Stimulated activated CD8-positive, alpha-beta memory T cell treated with anti-CD3 and anti-CD28 coated beads, Interleukin-7, amount 100 ng/mL, for 4 hours (primary cell): ENCODE results near the gene ZNF276.
"Not testable (repeated sequence)": the region's sequence is repeated elsewhere in the genome, so short reads cannot be mapped to it uniquely, and the experiment has no call there.

Source experiments
- DNase-seq, 2 donors: peaks; one replicate each; pipeline ENCODE4 v3.0.0-alpha.2; 2020; ENCODE audit warnings: low read depth in 2 of 2

ZNF276 gene

DNA sequence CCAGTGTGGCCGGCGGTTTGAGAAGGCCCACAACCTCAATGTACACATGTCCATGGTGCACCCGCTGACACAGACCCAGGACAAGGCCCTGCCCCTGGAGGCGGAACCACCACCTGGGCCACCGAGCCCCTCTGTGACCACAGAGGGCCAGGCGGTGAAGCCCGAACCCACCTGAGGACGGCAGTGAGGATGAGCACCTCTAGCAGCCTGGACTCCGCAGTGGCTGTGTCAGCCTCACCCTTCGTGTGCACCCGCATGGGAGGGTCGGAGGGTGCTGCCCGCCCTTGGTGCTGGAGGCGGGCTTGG, 16.7 kb downstream of the ZNF276 start:
- no peak for DNase-seq

DNA sequence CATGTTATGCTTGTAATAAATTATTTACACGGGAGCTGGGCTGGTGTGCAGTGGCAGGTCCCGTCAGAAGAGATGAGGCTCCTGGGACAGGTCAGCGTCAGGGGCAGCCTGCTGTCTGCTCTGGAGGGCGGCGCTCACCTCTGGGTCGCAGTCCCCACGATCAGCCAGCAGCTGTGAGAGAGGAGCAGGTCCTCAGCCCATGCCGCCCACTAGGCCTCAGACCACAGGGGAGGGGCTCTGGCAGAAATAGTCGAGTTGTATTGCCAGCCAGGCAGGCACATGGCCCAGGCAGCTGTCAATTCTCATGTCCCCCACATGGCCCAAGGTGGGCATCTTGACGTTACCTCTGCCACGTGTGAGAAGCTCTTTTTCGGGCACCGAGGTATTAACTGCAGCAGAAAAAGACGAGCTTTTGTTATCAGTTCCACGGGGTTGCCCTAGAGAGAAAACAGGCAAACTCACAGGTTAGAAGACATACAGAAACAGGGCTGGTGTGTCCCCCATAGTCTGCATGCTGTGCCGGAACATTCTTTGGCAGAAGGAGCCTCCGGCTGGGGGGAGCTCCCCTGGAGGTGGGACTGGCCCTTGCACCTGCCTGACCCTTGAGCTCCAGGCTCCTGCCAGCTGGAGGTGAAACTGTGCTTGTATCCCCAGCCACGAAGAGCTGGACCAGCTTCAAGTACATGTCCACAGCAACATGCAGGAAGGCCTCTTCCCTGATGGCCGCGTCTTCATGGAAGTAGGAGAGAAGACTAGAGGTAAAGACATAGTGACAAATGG, 17.4 kb downstream of the ZNF276 start:
- DNase-seq: no peak

DNA sequence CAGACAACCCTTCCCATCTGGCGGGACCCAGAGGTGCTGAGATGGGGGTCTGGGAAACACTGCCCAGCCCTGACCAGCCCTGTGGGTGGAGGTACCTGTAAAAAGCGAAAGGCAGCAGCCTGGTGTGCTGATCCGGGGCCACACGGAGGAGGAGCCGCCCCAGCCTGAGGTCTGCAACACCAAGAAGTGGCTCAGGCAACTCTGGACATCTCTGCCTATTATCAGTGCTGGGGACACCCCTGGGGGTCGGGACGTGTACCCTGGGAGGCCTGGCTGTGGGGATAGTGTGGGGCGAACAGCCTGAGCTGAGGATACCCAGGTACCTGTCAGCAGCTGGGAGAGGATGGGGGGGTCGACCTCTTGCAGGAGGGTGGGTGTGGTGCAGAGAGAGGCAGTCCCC, 18.0 kb downstream of the ZNF276 start:
- DNase-seq: no peak

DNA sequence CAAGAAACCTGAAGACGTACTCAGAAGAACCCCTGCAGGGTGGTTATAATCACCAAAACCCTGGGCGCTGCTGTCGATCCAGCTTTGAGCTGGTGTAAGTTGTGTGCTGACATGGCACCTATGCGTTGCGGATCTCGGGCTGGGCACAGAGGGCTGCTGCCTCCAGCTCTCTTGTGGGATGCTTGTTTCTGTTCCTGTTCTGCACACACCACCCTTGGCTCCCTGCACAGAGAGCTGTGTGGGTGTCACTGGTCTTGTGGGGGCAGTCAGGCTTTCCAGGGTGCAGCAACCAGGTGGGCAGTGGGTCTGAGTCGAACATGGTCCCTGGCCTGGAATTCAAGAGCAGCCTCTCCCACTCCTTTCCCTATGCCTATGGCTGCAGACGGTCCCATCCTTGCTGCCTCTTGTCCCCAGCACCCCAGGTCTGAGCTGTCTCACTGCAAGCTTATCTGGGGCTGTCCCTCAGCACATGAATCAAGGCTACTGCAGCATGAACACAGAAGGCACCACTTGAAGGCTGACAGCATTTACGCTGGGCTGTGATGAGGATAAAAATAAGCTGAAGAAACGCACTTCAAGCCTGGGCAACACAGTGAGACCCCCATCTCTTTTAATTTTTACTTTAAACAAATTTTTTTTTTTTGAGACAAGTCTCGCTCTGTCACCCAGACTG, 20.1 kb downstream of the ZNF276 start:
- no peak for DNase-seq

DNA sequence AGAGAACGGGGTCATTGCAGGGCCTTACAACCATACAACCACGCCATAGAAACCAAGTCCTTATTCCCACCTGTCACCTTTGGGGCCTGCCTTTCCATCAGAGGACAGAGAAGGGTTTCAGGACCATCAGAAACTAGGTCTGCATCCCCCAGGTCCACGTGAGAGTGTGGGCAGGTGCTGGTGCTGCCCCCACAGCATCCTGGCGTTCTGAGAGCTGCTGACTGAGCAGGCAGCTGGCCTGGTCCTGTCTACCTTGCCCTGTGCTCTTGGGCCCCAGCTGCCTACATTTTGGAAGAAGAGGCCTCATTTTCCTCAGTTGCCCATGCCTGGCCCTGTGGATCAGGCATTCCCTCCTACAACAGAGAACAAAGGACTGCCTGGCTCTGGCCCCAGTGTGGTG, 21.6 kb downstream of the ZNF276 start:
- no peak for DNase-seq

DNA sequence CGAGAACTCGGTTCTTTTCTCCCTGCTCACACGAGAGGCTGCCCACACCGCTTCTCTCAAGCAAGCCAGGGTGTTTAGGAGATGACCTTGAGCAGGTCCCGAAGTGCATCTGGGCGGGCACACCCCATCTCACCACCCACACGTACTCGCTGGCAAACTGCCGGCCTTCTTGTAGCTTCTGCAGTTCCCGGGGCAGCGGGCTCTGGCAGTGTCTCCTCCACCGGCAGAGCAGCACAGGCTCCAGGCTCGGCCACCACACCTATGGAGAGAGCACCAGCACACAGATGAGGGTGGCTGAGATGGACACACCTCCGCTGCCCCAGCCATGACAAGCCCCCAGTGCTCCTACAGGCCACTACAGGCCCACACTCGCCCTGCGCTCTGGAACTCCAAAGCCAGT, 23.5 kb downstream of the ZNF276 start:
- no peak for DNase-seq

DNA sequence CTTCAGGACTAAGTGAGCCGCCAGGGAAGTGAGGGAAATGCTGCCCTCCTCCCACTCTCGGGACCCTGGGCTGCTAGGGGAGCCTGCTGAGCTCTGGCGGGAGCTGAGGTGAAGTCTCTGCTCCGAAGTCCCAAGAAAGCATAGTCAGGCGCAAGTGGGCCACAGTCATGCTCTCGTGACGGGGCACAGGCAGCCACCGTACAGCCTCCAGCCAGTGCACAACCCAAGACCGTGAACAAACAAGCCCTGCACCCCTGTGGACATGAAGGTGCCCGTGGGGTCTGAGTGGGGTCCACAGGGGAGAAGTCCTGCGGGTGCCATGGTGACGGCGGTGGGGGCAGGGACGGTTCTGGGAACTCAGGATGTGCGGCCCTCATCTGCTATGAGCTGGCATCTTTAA, 24.7 kb downstream of the ZNF276 start:
- DNase-seq: no peak

DNA sequence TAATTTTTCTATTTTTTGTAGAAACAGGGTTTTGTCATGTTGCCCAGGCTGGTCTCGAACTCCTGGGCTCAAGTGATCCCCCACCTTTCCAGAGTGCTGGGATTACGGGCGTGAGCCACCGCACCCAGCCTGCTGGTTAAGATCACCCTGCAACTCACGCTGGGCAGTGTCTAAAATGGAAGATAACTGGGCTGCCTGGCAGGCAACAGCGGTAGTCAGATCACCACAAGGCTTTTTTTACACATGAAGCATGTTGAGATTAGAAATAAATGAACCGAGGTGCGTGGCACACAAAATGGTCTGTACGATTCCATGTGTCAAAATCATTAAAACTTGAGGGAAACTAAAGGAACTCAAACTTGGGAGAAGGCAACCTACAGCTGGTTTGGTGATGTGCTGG, 26.7 kb downstream of the ZNF276 start:
- no peak for DNase-seq

DNA sequence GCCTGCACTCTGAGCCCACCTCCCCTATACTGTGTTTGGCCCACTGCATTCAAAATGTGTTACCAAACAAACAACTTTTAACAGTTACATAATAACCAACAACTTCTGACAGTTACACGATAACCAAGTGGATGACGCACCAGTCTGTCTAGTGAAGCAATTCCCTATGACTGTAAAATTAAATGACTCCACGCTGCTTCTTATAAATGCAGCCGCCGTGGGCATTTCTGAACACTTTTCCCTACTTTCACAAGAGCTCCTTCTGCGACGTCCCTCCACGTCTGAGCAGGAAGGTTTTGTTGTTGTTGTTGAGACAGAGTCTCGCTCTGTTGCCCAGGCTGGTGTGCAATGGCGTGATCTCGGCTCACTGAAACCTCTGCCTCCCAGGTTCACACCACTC, 27.6 kb downstream of the ZNF276 start:
- no peak for DNase-seq

DNA sequence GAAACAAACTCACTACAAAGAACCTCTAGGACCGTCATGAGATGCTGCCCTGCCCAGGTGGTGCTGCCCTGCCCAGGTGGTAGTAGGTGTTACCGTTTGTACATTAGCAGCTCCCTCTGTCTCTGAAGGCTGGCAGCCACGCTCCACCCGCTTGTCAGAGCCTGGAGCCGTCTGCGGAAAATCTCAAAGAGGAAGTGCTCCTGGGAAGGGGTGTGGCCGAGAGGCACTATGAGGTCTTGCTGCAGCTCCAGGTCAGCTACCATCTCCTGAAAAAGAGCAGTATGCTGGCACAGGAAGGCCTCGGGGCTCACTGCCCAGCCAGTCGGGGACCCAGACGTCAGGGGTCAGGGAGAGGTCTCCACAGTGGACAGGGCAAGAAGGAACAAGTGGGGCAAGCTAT, 28.3 kb downstream of the ZNF276 start:
- DNase-seq: no peak

DNA sequence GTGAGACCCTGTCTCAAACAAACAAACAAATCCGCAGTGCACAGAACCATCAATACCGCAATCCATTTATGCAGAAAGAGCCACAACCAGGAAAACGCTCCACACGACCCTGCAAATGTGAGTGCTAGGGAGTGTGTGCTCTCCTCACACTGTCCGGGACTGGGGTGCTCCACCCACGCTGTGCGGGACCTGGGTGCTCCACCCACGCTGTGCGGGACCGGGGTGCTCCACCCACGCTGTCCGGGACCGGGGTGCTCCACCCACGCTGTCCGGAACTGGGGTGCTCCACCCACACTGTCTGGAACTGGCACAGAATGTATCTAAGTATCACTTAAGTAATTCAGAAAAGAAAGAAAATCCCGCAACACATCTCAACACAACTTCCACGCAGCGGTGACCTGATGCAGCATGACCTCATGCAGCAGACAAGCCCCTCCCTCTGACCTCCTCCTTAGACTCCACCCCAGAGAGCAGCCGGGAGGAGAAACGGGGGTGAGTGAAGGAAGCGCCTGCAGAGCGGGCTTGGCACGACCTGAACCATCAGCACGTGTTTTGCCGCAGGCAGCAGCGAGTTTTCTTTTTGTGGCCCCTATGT, 38.5 kb downstream of the ZNF276 start:
- DNase-seq: no peak

DNA sequence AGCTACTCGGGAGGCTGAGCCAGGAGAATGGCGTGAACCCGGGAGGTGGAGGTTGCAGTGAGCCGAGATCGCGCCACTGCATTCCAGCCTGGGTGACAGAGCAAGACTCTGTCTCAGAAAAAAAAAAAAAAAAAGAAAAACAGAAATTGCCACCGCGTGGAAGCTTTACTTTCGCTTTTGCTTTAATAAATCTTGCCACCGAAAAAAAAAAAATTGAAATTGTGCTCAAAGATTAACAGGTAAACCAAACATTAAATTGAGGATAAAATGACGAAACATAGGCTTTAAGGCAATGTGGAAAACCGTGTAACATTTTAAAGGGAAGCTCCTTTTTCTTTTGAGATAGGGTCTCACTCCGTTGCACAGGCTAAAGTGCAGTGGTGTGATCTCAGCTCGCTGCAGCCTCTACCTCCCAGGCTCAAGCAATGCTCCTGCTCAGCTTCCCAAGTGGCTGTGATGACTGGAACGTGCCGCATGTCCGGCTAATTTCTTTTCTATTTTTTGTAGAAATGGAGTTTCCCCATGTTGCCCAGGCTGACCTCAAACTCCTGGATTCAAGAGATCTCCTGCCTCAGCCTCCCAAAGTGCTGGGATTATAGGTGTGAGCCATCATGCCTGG, 40.1 kb downstream of the ZNF276 start:
- no peak for DNase-seq

DNA sequence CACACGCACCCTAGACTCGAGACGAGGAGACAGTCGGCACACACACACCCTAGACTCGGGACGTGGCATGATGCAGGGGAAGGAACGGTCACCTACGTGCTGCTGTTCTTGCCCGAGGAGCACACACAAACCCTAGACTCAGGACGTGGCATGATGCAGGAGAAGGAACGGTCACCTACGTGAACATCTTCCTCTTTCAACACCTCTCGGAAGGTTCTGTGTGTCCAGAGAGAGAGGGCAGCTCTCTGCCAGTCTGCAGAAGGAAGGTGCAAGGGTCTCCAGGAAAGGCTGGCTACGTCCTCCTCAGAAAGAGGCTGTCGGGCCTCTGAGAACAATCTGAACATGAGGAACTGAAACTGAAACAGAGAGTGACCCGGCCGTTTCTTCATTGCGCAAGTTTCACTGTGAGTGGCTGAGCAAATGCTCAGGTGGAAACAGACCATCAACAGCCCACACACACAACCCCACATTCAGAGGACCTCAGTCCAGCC, 43.4 kb downstream of the ZNF276 start:
- DNase-seq: peak; percentile 22 to 39

DNA sequence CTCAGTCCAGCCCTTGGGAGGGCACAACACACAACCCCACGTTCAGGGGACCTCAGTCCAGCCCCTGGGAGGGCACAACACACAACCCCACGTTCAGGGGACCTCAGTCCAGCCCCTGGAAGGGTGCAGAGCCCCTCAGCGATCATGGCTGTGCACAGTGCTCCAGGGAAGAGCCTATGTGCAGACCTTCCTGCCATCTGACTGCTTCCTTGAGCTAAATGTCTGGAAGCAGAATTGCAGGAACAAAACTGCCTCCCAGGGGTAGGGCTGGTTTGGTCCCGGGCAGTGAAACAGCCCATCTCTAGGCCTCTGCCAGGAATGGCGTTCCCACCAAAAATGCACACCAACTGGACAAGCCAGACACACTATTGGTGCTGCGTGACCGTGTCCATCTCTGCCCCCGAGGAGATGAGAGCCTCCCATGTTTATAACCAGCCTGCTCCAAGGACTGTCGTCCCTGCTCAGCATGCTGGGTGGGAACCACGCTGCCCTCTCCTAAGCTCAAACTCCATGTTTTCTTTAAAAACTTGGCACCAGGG, 44.0 kb downstream of the ZNF276 start:
- no peak for DNase-seq

DNA sequence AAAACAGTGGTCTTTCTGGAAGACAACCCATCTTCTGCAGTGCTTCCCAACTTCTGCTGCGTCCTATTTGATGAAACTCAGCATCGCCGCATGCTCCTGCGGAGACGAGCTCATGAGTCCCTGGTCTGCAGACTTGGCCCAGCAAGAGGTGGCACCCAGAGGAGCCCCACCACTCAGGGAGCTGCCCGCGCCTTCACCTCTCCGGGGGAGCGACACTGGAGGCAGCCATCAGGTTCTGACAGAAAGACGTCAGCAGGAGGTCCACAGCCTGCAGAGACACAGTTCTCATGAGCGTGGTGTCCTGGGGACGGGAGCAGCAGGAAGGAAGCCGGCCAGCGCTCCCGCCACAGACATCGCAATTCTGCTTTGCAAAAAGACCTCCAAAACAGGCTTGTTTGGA, 49.0 kb downstream of the ZNF276 start:
- no peak for DNase-seq

DNA sequence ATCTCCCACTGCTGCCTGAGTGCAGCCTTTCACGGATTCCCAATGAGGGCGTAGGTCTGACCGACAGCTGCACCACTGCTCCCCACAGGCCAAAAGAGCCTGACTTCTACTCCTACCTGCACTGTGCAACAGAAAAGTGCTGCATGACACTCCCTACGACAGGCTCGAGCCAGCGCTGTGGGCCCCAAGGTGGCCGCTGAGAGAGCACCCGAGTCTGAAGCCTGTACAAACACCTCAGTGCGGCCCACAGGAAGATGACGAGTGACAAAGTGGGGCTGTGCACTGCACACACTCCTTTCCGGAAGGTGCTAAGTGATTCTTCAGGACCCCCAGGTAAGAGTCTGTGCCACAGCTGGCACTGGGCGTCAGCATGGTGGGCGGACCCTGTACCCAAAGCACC, 53.9 kb downstream of the ZNF276 start:
- no peak for DNase-seq

DNA sequence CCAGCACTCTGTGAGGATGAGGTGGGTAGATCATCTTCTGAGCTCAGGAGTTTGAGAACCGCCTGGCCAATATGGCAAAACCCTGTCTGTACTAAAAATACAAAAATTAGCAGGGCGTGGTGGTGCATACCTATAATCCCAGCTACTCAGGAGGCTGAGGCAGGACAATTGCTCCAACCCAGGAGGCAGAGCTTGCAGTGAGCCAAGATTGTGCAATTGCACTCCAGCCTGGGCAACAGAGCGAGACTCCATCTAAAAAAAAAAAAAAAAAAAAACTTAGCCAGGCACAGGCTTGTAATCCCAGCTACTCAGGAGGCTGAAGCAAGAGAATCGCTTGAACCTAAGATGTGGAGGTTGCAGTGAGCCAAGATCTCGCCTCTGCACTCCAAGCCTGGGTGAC, 56.9 kb downstream of the ZNF276 start:
- not testable (repeated sequence) for DNase-seq

DNA sequence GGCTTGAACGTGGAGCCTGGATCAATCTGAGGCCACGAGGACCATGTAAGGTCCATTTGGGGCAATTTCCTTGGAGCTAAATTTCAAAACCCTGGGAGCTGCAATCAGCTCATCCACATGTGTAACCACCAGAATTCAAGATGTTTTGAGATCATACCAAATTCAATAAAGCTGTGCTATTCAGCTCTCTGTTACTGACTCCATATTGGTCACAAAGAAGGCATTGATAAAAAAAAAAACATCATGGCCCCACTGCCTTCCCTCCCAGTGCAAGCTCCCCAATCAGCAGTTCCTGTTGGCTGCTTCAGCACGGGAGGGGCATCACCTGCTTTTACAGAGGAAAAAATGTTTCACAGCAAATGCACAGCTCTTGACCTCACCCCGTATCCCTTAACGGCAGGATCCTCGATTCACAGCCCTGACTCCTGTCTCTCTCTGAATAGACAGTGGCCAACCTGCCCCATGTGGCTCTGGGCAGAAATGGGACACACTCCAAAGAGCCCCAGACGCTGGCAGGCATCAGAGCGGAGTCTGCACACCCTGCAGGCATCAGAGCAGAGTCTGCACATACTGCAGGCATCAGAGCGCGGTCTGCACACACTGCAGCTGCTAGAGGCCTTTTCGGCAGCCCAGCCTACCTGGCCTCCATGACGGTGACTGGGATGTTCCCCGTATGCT, 58.0 kb downstream of the ZNF276 start:
- DNase-seq: no peak

DNA sequence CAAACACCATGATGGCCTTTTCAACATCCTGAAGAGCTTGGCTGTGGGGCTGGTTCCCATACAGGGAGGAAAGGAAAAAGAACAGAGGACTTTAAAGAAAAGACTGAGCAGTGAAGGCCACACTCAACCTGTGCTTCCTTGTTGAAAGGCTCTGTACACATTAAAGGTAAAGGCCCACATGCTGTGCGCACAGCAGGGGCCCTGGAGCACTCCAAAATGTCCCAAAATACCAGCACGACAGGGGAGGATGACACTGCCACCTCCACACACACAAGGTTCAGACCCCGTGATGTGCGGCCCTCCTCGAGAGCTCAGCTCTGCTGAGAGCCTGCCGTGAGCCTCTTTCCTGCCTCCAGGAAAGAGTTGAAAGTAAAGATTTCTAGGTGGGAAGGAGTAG, 58.6 kb downstream of the ZNF276 start:
- DNase-seq: no peak

DNA sequence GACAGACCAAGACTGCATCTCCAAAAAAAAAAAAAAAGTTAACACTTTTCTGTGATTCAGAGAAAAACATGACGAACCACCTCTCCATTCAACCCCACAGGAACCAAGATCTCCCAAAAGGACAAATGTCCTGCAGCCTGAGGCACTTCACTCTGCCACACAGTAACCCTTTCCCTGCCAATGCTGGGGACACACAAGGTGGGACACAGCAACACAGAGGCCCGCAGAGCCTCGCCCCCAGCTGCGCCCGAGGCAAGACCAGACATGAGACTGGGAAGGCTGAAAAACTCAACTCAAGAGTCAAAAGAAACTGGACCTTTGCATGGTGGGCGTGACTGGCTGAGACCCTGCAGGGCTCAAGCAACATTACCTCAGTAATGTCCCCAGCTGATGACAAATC, 61.2 kb downstream of the ZNF276 start:
- no peak for DNase-seq

DNA sequence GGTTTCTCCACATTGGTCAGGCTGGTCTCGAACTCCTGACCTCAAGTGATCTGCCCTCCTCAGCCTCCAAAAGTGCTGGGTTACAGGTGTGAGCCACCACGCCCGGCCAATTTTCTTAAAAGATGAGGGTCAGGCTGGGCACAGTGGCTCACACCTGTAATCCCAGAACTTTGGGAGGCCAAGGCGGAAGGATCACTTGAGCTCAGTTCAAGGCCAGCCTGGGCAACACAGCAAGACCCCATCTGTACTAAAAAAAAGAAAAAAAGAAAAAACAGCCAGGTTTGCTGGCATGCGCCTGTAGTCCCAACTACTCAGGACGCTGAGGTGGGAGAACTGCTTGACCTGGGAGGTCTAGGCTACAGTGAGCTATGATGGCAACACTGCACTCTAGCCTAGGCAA, 62.6 kb downstream of the ZNF276 start:
- DNase-seq: not testable (repeated sequence)

DNA sequence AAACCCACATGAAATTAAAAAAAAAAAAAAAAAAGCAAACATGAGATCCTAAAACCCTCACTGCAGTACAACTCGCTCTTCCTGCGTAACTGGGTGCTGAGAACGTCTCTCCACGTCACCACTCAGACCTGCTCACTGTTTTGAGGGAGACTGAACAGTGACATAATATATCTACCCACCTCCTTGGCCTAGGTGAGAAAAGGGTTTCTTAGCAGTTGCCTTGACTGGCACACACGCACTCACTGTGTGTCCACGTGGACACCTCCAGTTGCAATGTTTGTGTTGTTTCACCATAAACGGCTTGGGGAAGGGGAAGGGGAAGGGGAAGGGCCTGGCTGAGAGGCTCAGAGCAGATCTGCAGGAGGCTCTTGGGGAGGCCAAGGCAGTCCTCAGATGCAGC, 63.1 kb downstream of the ZNF276 start:
- no peak for DNase-seq
